ENCODE data around the gene ZFP64. TPM values are rescaled to one million over a fixed set of nuclear protein-coding genes. Genes with fewer than 3 reads are reported as not detected.

The ZFP64 gene
- total RNA-seq, 1 experiment from 2014 or later, result 16.0 TPM

DNA sequence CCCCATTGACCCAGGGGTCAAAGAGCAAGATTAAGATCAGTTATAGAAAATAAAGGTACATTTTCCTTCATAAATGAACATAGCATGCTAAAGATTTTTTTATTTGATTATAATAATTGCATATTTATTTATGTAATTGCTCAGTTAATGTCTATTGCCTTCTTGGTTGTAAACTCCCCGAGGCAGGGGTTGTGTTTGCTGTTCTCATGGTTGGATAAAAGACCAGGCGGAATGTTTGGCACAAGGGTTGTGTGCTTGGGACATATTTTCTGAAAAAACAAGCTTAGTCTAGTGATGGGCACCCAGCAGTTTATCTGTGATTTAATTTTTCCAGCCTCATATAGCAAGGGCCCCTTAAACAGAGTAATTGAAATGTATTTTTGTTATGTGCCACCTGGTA is 47.5 kb upstream of the ZFP64 start:
- ChIA-PET POLR2A (no interaction called here), RAD21 (ENCODE audit: low non-redundant PET in 1 of 2, low total read pairs in 2 of 2, uncharacterized antibody in 2 of 2, unreplicated experiment in 2 of 2) (no interaction called here), CTCF (interaction anchor here (1.4 kb wide), 1 partner anchor 74 kb away, joined by 3 read pairs; no protein-coding TSS in a partner anchor)
- Histone ChIP-seq H3K9ac (ENCODE audit: low read length) (no peak overlapping the region), H3K4me2 (ENCODE audit: low read length) (no peak overlapping the region), H3K27ac (ENCODE audit: low read depth, low read length) (no peak overlapping the region), H3K9me3 (ENCODE audit: control insufficient read depth in 1 of 2, insufficient read depth in 1 of 2, low read depth in 1 of 2, low read length in 2 of 2) (no peaks in the 10 kb centered on the region; a peak in 1 of 4 replicates), H3K36me3 (ENCODE audit: control insufficient read depth in 1 of 2, insufficient read depth in 2 of 2, low read length in 2 of 2) (no peaks in the 10 kb centered on the region), H3K9me2 (ENCODE audit: insufficient read depth) (no peaks in the 10 kb centered on the region), H3K4me3 (replicated peaks in 1 of 2; ENCODE audit: low read depth in 1 of 2, low read length in 2 of 2) (no peak overlapping the region), H3K27me3 (ENCODE audit: insufficient read depth, low read length) (0 out of 2 replicates have a peak, but pooled peaks cover 3% of the 10 kb centered on the region), H2AFZ (ENCODE audit: low read depth, low read length, poor library complexity, severe bottlenecking) (no peak overlapping the region), H3K79me2 (ENCODE audit: insufficient read depth, low read length) (no peaks in the 10 kb centered on the region), H3K4me1 (ENCODE audit: control insufficient read depth in 1 of 2, insufficient read depth in 2 of 2, low read length in 2 of 2) (no peaks in the 10 kb centered on the region), H4K20me1 (ENCODE audit: insufficient read depth) (no peaks in the 10 kb centered on the region)
- ATAC-seq (no peak), DNase-seq (ENCODE audit: low read depth, low spot score) (no peak)
- BruUV-seq (replicated peaks), result no TSS peak
- intact Hi-C loops (cut with micrococcal nuclease), result no loop called here
- TF ChIP-seq POLR2A (IDR thresholded peaks at IDR 0.05; ENCODE audit: borderline replicate concordance, extremely low read depth, insufficient read depth, insufficient read length), result no peak
- TF ChIP-seq EZH2 (IDR thresholded peaks at IDR 0.05), result no peak
- TF ChIP-seq, protein P1, sequence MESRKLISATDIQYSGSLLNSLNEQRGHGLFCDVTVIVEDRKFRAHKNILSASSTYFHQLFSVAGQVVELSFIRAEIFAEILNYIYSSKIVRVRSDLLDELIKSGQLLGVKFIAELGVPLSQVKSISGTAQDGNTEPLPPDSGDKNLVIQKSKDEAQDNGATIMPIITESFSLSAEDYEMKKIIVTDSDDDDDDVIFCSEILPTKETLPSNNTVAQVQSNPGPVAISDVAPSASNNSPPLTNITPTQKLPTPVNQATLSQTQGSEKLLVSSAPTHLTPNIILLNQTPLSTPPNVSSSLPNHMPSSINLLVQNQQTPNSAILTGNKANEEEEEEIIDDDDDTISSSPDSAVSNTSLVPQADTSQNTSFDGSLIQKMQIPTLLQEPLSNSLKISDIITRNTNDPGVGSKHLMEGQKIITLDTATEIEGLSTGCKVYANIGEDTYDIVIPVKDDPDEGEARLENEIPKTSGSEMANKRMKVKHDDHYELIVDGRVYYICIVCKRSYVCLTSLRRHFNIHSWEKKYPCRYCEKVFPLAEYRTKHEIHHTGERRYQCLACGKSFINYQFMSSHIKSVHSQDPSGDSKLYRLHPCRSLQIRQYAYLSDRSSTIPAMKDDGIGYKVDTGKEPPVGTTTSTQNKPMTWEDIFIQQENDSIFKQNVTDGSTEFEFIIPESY (IDR thresholded peaks at IDR 0.05; ENCODE audit: extremely low read depth, insufficient replicate concordance, low read length), result no peak
- TF ChIP-seq EGR1 (IDR thresholded peaks at IDR 0.05; ENCODE audit: low read depth), result no peak
- TF ChIP-seq EZH2phosphoT487 (IDR thresholded peaks at IDR 0.05; ENCODE audit: borderline replicate concordance), result no peak

DNA sequence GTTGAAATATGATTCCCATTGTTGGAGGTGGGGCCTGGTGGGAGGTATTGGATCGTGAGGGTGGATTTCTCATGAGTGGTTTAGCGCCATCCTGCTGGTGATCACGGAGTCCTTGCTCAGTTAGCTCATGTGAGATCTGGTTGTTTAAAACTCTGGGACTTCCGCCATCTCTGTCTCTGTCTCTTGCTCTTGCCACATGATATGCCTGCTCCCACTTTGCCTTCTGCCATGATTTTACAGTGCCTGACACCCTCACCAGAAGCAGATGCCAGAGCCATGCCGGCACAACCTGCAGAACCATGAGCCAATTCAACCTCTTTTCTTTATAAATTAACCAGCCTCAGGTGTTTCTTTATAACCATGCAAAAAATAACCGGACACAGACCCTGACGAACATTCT is 44.7 kb upstream of the ZFP64 start:
- Histone ChIP-seq H3K9me2 (ENCODE audit: insufficient read depth) (no peaks in the 10 kb centered on the region), H3K4me3 (replicated peaks in 1 of 2; ENCODE audit: low read depth in 1 of 2, low read length in 2 of 2) (no peak overlapping the region), H3K27me3 (ENCODE audit: insufficient read depth, low read length) (0 out of 2 replicates have a peak, but pooled peaks cover 3% of the 10 kb centered on the region), H3K36me3 (ENCODE audit: control insufficient read depth in 1 of 2, insufficient read depth in 2 of 2, low read length in 2 of 2) (no peaks in the 10 kb centered on the region), H3K27ac (ENCODE audit: low read depth, low read length) (no peak overlapping the region), H4K20me1 (ENCODE audit: insufficient read depth) (no peaks in the 10 kb centered on the region), H3K9ac (ENCODE audit: low read length) (no peak overlapping the region), H3K4me2 (ENCODE audit: low read length) (no peak overlapping the region), H3K4me1 (ENCODE audit: control insufficient read depth in 1 of 2, insufficient read depth in 2 of 2, low read length in 2 of 2) (no peaks in the 10 kb centered on the region), H3K79me2 (ENCODE audit: insufficient read depth, low read length) (no peaks in the 10 kb centered on the region), H2AFZ (ENCODE audit: low read depth, low read length, poor library complexity, severe bottlenecking) (no peak overlapping the region), H3K9me3 (ENCODE audit: control insufficient read depth in 1 of 2, insufficient read depth in 1 of 2, low read depth in 1 of 2, low read length in 2 of 2) (no peaks in the 10 kb centered on the region; a peak in 1 of 4 replicates)
- DNase-seq (ENCODE audit: low read depth, low spot score), result no peak
- ChIA-PET RAD21 (ENCODE audit: low non-redundant PET in 1 of 2, low total read pairs in 2 of 2, uncharacterized antibody in 2 of 2, unreplicated experiment in 2 of 2) (no interaction called here), POLR2A (no interaction called here), CTCF (no interaction called here)
- BruUV-seq (replicated peaks), result no TSS peak
- intact Hi-C loops (cut with micrococcal nuclease), result no loop called here
- no peak for ATAC-seq
- TF ChIP-seq POLR2A (IDR thresholded peaks at IDR 0.05; ENCODE audit: borderline replicate concordance, extremely low read depth, insufficient read depth, insufficient read length) (no peak), FOSL1 (IDR thresholded peaks at IDR 0.05; ENCODE audit: low read depth) (no peak), CBX3 (IDR thresholded peaks at IDR 0.05; ENCODE audit: low read depth) (no peak), EZH2phosphoT487 (IDR thresholded peaks at IDR 0.05; ENCODE audit: borderline replicate concordance) (no peak), SP1 (IDR thresholded peaks at IDR 0.05; ENCODE audit: low read depth) (no peak), POLR2AphosphoS5 (IDR thresholded peaks at IDR 0.05; ENCODE audit: low read depth, low read length) (no peak), SIN3A (IDR thresholded peaks at IDR 0.05; ENCODE audit: low read depth) (no peak)
- TF ChIP-seq, protein P2, sequence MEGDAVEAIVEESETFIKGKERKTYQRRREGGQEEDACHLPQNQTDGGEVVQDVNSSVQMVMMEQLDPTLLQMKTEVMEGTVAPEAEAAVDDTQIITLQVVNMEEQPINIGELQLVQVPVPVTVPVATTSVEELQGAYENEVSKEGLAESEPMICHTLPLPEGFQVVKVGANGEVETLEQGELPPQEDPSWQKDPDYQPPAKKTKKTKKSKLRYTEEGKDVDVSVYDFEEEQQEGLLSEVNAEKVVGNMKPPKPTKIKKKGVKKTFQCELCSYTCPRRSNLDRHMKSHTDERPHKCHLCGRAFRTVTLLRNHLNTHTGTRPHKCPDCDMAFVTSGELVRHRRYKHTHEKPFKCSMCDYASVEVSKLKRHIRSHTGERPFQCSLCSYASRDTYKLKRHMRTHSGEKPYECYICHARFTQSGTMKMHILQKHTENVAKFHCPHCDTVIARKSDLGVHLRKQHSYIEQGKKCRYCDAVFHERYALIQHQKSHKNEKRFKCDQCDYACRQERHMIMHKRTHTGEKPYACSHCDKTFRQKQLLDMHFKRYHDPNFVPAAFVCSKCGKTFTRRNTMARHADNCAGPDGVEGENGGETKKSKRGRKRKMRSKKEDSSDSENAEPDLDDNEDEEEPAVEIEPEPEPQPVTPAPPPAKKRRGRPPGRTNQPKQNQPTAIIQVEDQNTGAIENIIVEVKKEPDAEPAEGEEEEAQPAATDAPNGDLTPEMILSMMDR (IDR thresholded peaks at IDR 0.05 in 2 of 3, conservative IDR thresholded peaks at IDR 0.05 in 1 of 3; ENCODE audit: borderline replicate concordance in 1 of 3, insufficient read depth in 1 of 3, low read depth in 2 of 3, low read length in 2 of 3), result no peak
- TF ChIP-seq, protein P3, sequence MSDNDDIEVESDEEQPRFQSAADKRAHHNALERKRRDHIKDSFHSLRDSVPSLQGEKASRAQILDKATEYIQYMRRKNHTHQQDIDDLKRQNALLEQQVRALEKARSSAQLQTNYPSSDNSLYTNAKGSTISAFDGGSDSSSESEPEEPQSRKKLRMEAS (IDR thresholded peaks at IDR 0.05), result no peak
- TF ChIP-seq, protein P4, sequence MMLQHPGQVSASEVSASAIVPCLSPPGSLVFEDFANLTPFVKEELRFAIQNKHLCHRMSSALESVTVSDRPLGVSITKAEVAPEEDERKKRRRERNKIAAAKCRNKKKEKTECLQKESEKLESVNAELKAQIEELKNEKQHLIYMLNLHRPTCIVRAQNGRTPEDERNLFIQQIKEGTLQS (IDR thresholded peaks at IDR 0.05), result no peak

Measured in HCT116 (cell line).